CD8-positive, alpha-beta memory T cell (primary cell): ENCODE data around the gene ALPL. TPM values are rescaled to one million over a fixed set of nuclear protein-coding genes. Genes with fewer than 3 reads are reported as not detected.

Experiments
- CTCF ChIA-PET: fragments of 350-600 bp; sonication (Branson Sonifier 250); formaldehyde crosslinking; loops from one replicate; lab custom pipeline; 2021; ENCODE audit warnings: antibody characterized with exemption; lab: Charles Lee
- POLR2A ChIA-PET: fragments of 350-600 bp; sonication (Branson Sonifier 250); formaldehyde crosslinking; loops from one replicate; lab custom pipeline; 2021; ENCODE audit warnings: antibody characterized with exemption; lab: Charles Lee
- DNase-seq, 5 donors: peaks; one replicate each; pipeline versions ENCODE4 v3.0.0 to v3.0.0-alpha.2; 2020 to 2022; ENCODE audit warnings: mixed read lengths in 1 of 5
- H3K27ac ChIP-seq: one replicate; pipeline ENCODE4 v1.7.0; 2013; ENCODE audit warnings: low read depth, mild to moderate bottlenecking, low read length, moderate library complexity
- H3K27me3 ChIP-seq: 2 replicates; pipeline ENCODE4 v1.7.0; 2013; ENCODE audit warnings: low read length, mild to moderate bottlenecking; ENCODE audit not compliant: insufficient read depth, poor library complexity, severe bottlenecking
- H3K36me3 ChIP-seq: 2 replicates; pipeline ENCODE4 v1.7.0; 2013; ENCODE audit warnings: mild to moderate bottlenecking, low read length, moderate library complexity; ENCODE audit not compliant: insufficient read depth
- H3K4me1 ChIP-seq: 2 replicates; pipeline ENCODE4 v1.7.0; 2013; ENCODE audit warnings: mild to moderate bottlenecking, low read length, moderate library complexity; ENCODE audit not compliant: insufficient read depth
- H3K4me3 ChIP-seq: 2 replicates; pipeline ENCODE4 v1.7.0; 2013; ENCODE audit warnings: mild to moderate bottlenecking, low read length
- H3K9me3 ChIP-seq: 2 replicates; pipeline ENCODE4 v1.7.0; 2013; ENCODE audit warnings: mild to moderate bottlenecking, low read length
- H3K27ac Mint-ChIP-seq, 8 donors: one replicate each; pipeline ENCODE4 v1.8.0; 2020 to 2021; ENCODE audit warnings: mixed read lengths in 8 of 8, mild to moderate bottlenecking in 6 of 8, inconsistent platforms in 3 of 8, moderate library complexity in 3 of 8
- H3K27me3 Mint-ChIP-seq, 2 donors: one replicate each; pipeline ENCODE4 v1.8.0; 2020 to 2021; ENCODE audit warnings: mixed read lengths in 2 of 2, mild to moderate bottlenecking in 1 of 2, moderate library complexity in 1 of 2
- H3K36me3 Mint-ChIP-seq, 3 donors: one replicate each; pipeline ENCODE4 v1.8.0; 2020 to 2021; ENCODE audit warnings: mixed read lengths in 3 of 3, inconsistent platforms in 1 of 3, mild to moderate bottlenecking in 1 of 3
- H3K4me1 Mint-ChIP-seq, 3 donors: one replicate each; pipeline ENCODE4 v1.8.0; 2020 to 2021; ENCODE audit warnings: mixed read lengths in 3 of 3, inconsistent platforms in 1 of 3, mild to moderate bottlenecking in 1 of 3
- H3K4me3 Mint-ChIP-seq, 7 donors: one replicate each; pipeline ENCODE4 v1.8.0; 2020 to 2021; ENCODE audit warnings: mixed read lengths in 7 of 7, mild to moderate bottlenecking in 6 of 7, moderate library complexity in 4 of 7, inconsistent platforms in 2 of 7
- H3K9me3 Mint-ChIP-seq, 5 donors: one replicate each; pipeline ENCODE4 v1.8.0; 2020 to 2022; ENCODE audit warnings: mixed read lengths in 5 of 5, mild to moderate bottlenecking in 3 of 5, moderate library complexity in 2 of 5, inconsistent platforms in 1 of 5
- polyA plus RNA-seq: library from polyadenylated mRNA; unstranded; fragments of 300-500 nt; fragmentation: Illumina TruSeq; gene quantifications from one replicate; pipeline ENCODE4 v1.2.3, GENCODE V29; 2021
- total RNA-seq, 2 experiments: library from RNA; stranded (reverse); gene quantifications; one replicate each; pipeline ENCODE4 v1.2.3, GENCODE V29; 2021

The ALPL gene
- total and polyA plus RNA-seq, 3 experiments from 2014 or later = not detected

- ChIA-PET POLR2A (no interaction called here), CTCF (interaction anchor here (1.0 kb wide), 1 partner anchor 26 kb away, joined by 4 read pairs; no protein-coding TSS in a partner anchor)
- Histone ChIP-seq H3K4me1 (no peaks in the 10 kb centered on the region), H3K4me3 (no peak overlapping the region), H3K27ac (no peak overlapping the region), H3K27me3 (no peaks in the 10 kb centered on the region), H3K36me3 (no peaks in the 10 kb centered on the region), H3K9me3 (no peaks in the 10 kb centered on the region)
- Mint-ChIP-seq H3K27me3 (peaks cover 3 to 5% of the 10 kb centered on the region in 2 donors), H3K4me1 (no peaks in the 10 kb centered on the region), H3K4me3 (no peak overlapping the region), H3K9me3 (no peaks in the 10 kb centered on the region), H3K27ac (no peak overlapping the region), H3K36me3 (no peaks in the 10 kb centered on the region)
- no peak for DNase-seq
Measured at GRCh38 chr1:21520899-21521716, 11.9 kb downstream of the ALPL start.

- CTCF ChIA-PET = no interaction called here
- Histone ChIP-seq H3K9me3 (no peaks in the 10 kb centered on the region), H3K4me1 (no peaks in the 10 kb centered on the region), H3K27ac (no peak overlapping the region), H3K4me3 (no peak overlapping the region), H3K36me3 (no peaks in the 10 kb centered on the region), H3K27me3 (no peaks in the 10 kb centered on the region)
- Mint-ChIP-seq H3K4me3 (no peak overlapping the region), H3K9me3 (no peaks in the 10 kb centered on the region), H3K27ac (no peak overlapping the region), H3K4me1 (peaks cover 0 to 4% (median 3%) of the 10 kb centered on the region in 3 donors), H3K36me3 (no peaks in the 10 kb centered on the region), H3K27me3 (peaks cover 0 to 3% of the 10 kb centered on the region in 2 donors)
- no peak for DNase-seq
- POLR2A ChIA-PET = no interaction called here
Measured at GRCh38 chr1:21521717-21522060, 12.5 kb downstream of the ALPL start.

GRCh38 chr1:21522525-21523038 lies 13.4 kb downstream of the ALPL start:
- ChIA-PET CTCF (no interaction called here), POLR2A (no interaction called here)
- no peak overlapping the region for H3K27ac Mint-ChIP-seq
- no peaks in the 10 kb centered on the region for H3K36me3 Mint-ChIP-seq
- H3K4me1 Mint-ChIP-seq = peaks cover 0 to 6% (median 5%) of the 10 kb centered on the region in 3 donors
- Histone ChIP-seq H3K4me1 (no peaks in the 10 kb centered on the region), H3K9me3 (no peaks in the 10 kb centered on the region), H3K27me3 (no peaks in the 10 kb centered on the region), H3K36me3 (no peaks in the 10 kb centered on the region), H3K27ac (no peak overlapping the region), H3K4me3 (no peak overlapping the region)
- no peaks in the 10 kb centered on the region for H3K9me3 Mint-ChIP-seq
- peaks cover 0 to 3% of the 10 kb centered on the region in 2 donors for H3K27me3 Mint-ChIP-seq
- no peak overlapping the region for H3K4me3 Mint-ChIP-seq
- DNase-seq = no peak

- Mint-ChIP-seq H3K9me3 (no peaks in the 10 kb centered on the region), H3K27ac (no peak overlapping the region)
- H3K4me1 ChIP-seq = no peaks in the 10 kb centered on the region
Measured at GRCh38 chr1:21523297-21523813, 14.1 kb downstream of the ALPL start.

GRCh38 chr1:21524220-21524619 lies 15.0 kb downstream of the ALPL start:
- Mint-ChIP-seq H3K36me3 (no peaks in the 10 kb centered on the region), H3K27ac (no peak overlapping the region), H3K27me3 (peaks cover 0 to under 1% of the 10 kb centered on the region in 2 donors), H3K4me1 (peaks cover 0 to 6% (median 5%) of the 10 kb centered on the region in 3 donors), H3K4me3 (no peak overlapping the region), H3K9me3 (no peaks in the 10 kb centered on the region)
- Histone ChIP-seq H3K36me3 (no peaks in the 10 kb centered on the region), H3K27me3 (no peaks in the 10 kb centered on the region), H3K4me1 (no peaks in the 10 kb centered on the region), H3K4me3 (no peak overlapping the region), H3K27ac (no peak overlapping the region), H3K9me3 (no peaks in the 10 kb centered on the region)
- ChIA-PET CTCF (interaction anchor here (1.0 kb wide), 1 partner anchor 16 kb away, joined by 3 read pairs; no protein-coding TSS in a partner anchor), POLR2A (no interaction called here)
- no peak for DNase-seq

More at GRCh38 chr1:21523297-21523813, 14.1 kb downstream of the ALPL start:
- Mint-ChIP-seq H3K36me3 (no peaks in the 10 kb centered on the region), H3K27me3 (peaks cover 0 to 1% of the 10 kb centered on the region in 2 donors), H3K4me3 (no peak overlapping the region), H3K4me1 (peaks cover 0 to 6% (median 5%) of the 10 kb centered on the region in 3 donors)
- POLR2A ChIA-PET = no interaction called here
- Histone ChIP-seq H3K4me3 (no peak overlapping the region), H3K27me3 (no peaks in the 10 kb centered on the region), H3K27ac (no peak overlapping the region), H3K9me3 (no peaks in the 10 kb centered on the region), H3K36me3 (no peaks in the 10 kb centered on the region)
- CTCF ChIA-PET = no interaction called here
- no peak for DNase-seq

GRCh38 chr1:21524686-21525339 lies 15.6 kb downstream of the ALPL start:
- H3K36me3 Mint-ChIP-seq = no peaks in the 10 kb centered on the region
- ChIA-PET POLR2A (no interaction called here), CTCF (interaction anchor here (1.0 kb wide), 1 partner anchor 16 kb away, joined by 3 read pairs; no protein-coding TSS in a partner anchor)
- H3K4me3 ChIP-seq = no peak overlapping the region
- no peaks in the 10 kb centered on the region for H3K9me3 Mint-ChIP-seq
- peaks cover 0 to 6% (median 5%) of the 10 kb centered on the region in 3 donors for H3K4me1 Mint-ChIP-seq
- H3K27ac ChIP-seq = no peak overlapping the region
- H3K4me1 ChIP-seq = no peaks in the 10 kb centered on the region
- H3K27me3 ChIP-seq = no peaks in the 10 kb centered on the region
- H3K4me3 Mint-ChIP-seq = no peak overlapping the region
- peak overlapping the region in 1 of 8 donors; percentile 57 for H3K27ac Mint-ChIP-seq
- no peaks in the 10 kb centered on the region for H3K9me3 ChIP-seq
- no peaks in the 10 kb centered on the region for H3K27me3 Mint-ChIP-seq
- H3K36me3 ChIP-seq = no peaks in the 10 kb centered on the region
- DNase-seq = no peak

GRCh38 chr1:21525340-21525717 lies 16.1 kb downstream of the ALPL start:
- peak in 1 of 5 donors; percentile 6 for DNase-seq
- Mint-ChIP-seq H3K27ac (no peak overlapping the region), H3K4me3 (no peak overlapping the region), H3K4me1 (peaks cover 0 to 6% (median 5%) of the 10 kb centered on the region in 3 donors), H3K36me3 (no peaks in the 10 kb centered on the region), H3K27me3 (no peaks in the 10 kb centered on the region), H3K9me3 (no peaks in the 10 kb centered on the region)
- Histone ChIP-seq H3K4me1 (no peaks in the 10 kb centered on the region), H3K36me3 (no peaks in the 10 kb centered on the region), H3K4me3 (no peak overlapping the region), H3K27ac (no peak overlapping the region), H3K27me3 (no peaks in the 10 kb centered on the region), H3K9me3 (no peaks in the 10 kb centered on the region)
- ChIA-PET CTCF (no interaction called here), POLR2A (no interaction called here)

GRCh38 chr1:21526441-21526840 lies 17.2 kb downstream of the ALPL start:
- Mint-ChIP-seq H3K27ac (peak overlapping the region in 1 of 8 donors; percentile 3), H3K9me3 (no peaks in the 10 kb centered on the region), H3K36me3 (no peaks in the 10 kb centered on the region), H3K4me3 (no peak overlapping the region), H3K4me1 (peaks cover 0 to 6% (median 5%) of the 10 kb centered on the region in 3 donors), H3K27me3 (peaks cover 2 to 3% of the 10 kb centered on the region in 2 donors)
- H3K9me3 ChIP-seq = no peaks in the 10 kb centered on the region
- no peak for DNase-seq
- CTCF ChIA-PET = no interaction called here
- H3K4me3 ChIP-seq = no peak overlapping the region
- H3K27me3 ChIP-seq = no peaks in the 10 kb centered on the region
- no peaks in the 10 kb centered on the region for H3K36me3 ChIP-seq
- no peak overlapping the region for H3K27ac ChIP-seq
- H3K4me1 ChIP-seq = no peaks in the 10 kb centered on the region
- POLR2A ChIA-PET = no interaction called here
